PC-9 (cell line): Measurements from ENCODE around the gene COL6A1. TPM values are rescaled to one million over a fixed set of nuclear protein-coding genes. Genes with fewer than 3 reads are reported as not detected.

Source experiments
- BruUV-seq: library from RNA; stranded (reverse); fragments of 400-500 nt; replicated peaks from 2 replicates; lab custom pipeline; 2021; lab: Mats Ljungman, UMichigan
- CTCF ChIA-PET: fragments of 300-600 bp; sonication (Branson Sonifier 250); formaldehyde crosslinking; loops from one replicate; lab custom pipeline; 2022; ENCODE audit warnings: antibody characterized with exemption; lab: Charles Lee
- POLR2A ChIA-PET: fragments of 300-600 bp; sonication (Branson Sonifier 250); formaldehyde crosslinking; loops from one replicate; lab custom pipeline; 2022; ENCODE audit warnings: antibody characterized with exemption; ENCODE audit not compliant: unreplicated experiment; lab: Charles Lee
- DNase-seq, 2 experiments: peaks; one replicate each; pipeline versions ENCODE4 v3.0.0 to v3.0.0-alpha.2; 2015 to 2022; ENCODE audit warnings: mixed read lengths in 1 of 2
- H2AFZ ChIP-seq: fragments of 200-600 bp; sonication (generic); 2 replicates; pipeline ENCODE4 v1.8.1; 2017; ENCODE audit warnings: antibody characterized with exemption
- H3F3A ChIP-seq: fragments of 200-600 bp; sonication (generic); 2 replicates; pipeline ENCODE4 v1.8.1; 2017; ENCODE audit warnings: antibody characterized with exemption, mild to moderate bottlenecking, low read depth; ENCODE audit not compliant: insufficient read depth
- H3K27ac ChIP-seq: fragments of 200-600 bp; sonication (generic); 2 replicates; pipeline ENCODE4 v1.6.1; 2016; ENCODE audit warnings: mixed run types
- H3K27me3 ChIP-seq: fragments of 200-600 bp; sonication (generic); 2 replicates; pipeline ENCODE4 v1.6.1; 2016; ENCODE audit warnings: low read depth, mixed run types; ENCODE audit not compliant: insufficient read depth
- H3K36me3 ChIP-seq: fragments of 200-600 bp; sonication (generic); 2 replicates; pipeline ENCODE4 v1.6.1; 2016; ENCODE audit warnings: low read depth, mixed run types
- H3K4me1 ChIP-seq: fragments of 200-600 bp; sonication (generic); replicated peaks from 2 replicates; pipeline ENCODE4 v1.6.1; 2016; ENCODE audit warnings: mixed run types; ENCODE audit not compliant: insufficient read depth
- H3K4me2 ChIP-seq: fragments of 200-600 bp; sonication (generic); 2 replicates; pipeline ENCODE4 v1.6.1; 2017; ENCODE audit warnings: mixed run types
- H3K4me3 ChIP-seq: fragments of 200-600 bp; sonication (generic); 2 replicates; pipeline ENCODE4 v1.6.1; 2016; ENCODE audit warnings: mixed run types
- H3K79me2 ChIP-seq: fragments of 200-600 bp; sonication (generic); 2 replicates; pipeline ENCODE4 v1.6.1; 2017; ENCODE audit warnings: low read depth, mixed run types
- H3K9me2 ChIP-seq: fragments of 200-600 bp; sonication (generic); 2 replicates; pipeline ENCODE4 v1.8.1; 2017; ENCODE audit warnings: mild to moderate bottlenecking; ENCODE audit not compliant: insufficient read depth
- H3K9me3 ChIP-seq: fragments of 200-600 bp; sonication (generic); 2 replicates; pipeline ENCODE4 v1.8.1; 2016; ENCODE audit warnings: low read depth; ENCODE audit not compliant: insufficient read depth
- H4K20me1 ChIP-seq: fragments of 200-600 bp; sonication (generic); 2 replicates; pipeline ENCODE4 v1.8.1; 2017; ENCODE audit not compliant: insufficient read depth
- EZH2 ChIP-seq: fragments of 200-600 bp; sonication (generic); IDR thresholded peaks from 2 replicates; pipeline ENCODE4 v1.8.0; 2017; ENCODE audit warnings: antibody characterized with exemption, low read depth
- intact Hi-C: fragments of 100-400 bp; cut with micrococcal nuclease; formaldehyde crosslinking; loops from one replicate; pipeline ENCODE4 v1.10.0; 2022; ENCODE audit not compliant: unreplicated experiment
- total RNA-seq: library from RNA; stranded (reverse); gene quantifications from 2 replicates; pipeline ENCODE4 v1.2.3, GENCODE V29; 2021
- TF ChIP-seq, protein P1 (sequence below): fragments of 200-600 bp; sonication (generic); conservative IDR thresholded peaks from 2 replicates; pipeline ENCODE4 v1.6.1; 2017; ENCODE audit warnings: mixed run types, antibody characterized with exemption, mild to moderate bottlenecking, moderate library complexity

COL6A1 gene
- total RNA-seq, 1 experiment from 2014 or later: 43.1 TPM

DNA sequence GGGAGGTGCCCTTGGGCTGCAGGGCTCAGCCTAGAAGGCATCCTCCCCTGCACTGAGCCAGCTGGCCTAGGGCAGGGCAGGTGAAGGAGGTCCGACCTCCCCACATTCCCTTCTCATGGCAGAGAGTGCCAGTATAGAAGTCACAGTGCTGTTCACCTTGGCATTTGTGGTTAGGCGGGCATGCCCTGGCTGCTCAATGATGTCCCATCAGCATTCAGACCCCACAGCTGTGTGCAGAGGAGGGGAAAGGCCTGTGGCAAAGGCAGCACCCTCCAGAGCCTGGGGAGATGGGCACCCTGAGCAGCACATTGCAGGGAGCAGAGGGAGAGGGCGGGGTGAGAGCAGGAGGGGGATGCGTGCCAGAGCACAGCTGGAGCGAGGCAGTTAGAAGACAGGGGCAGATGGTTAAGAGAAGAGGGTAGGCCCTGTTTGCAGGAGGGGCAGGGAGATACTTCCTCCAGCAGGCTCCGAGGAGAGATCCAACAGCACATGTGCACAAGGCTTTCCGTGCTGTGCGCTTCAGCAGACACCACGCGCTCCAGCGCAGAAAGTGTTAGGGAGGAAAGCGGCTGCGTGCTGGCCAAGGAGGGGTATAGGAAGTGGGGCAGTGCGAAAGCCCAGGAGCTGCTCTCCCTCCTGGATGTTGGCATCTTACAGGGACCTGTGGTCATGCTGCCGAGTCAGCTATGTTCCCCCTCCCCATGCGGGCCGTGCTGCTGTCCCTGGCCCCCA, 43.7 kb upstream of the COL6A1 start:
- intact Hi-C loops: no loop called here

DNA sequence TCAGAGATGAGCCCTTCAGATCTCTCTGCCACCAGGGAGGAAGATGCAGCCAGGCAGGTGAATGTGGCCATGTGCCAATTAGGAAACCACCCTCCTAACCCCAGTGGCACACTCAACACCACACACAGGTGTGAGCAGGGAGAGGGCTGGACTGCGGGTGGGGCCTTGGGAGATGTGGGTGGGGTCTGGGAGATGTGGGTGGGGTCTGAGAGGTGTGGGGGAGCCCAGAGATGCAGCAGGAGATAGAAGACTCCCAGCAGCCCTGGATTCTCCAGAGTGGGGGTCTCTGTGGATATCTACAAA, 43.2 kb upstream of the COL6A1 start:
- H3K27ac ChIP-seq: no peak overlapping the region
- H3K4me1 ChIP-seq: no peaks in the 10 kb centered on the region
- intact Hi-C loops: no loop called here
- no TSS peak for BruUV-seq
- CTCF ChIA-PET: no interaction called here
- H2AFZ ChIP-seq: no peak overlapping the region
- peaks cover 37% of the 10 kb centered on the region for H3K27me3 ChIP-seq
- no peaks in the 10 kb centered on the region for H3K9me3 ChIP-seq
- no peaks in the 10 kb centered on the region for H3K9me2 ChIP-seq
- no peaks in the 10 kb centered on the region for H4K20me1 ChIP-seq
- no peak for DNase-seq
- H3F3A ChIP-seq: no peaks in the 10 kb centered on the region
- no peaks in the 10 kb centered on the region for H3K79me2 ChIP-seq
- no peaks in the 10 kb centered on the region for H3K36me3 ChIP-seq
- no peak overlapping the region for H3K4me2 ChIP-seq
- TF ChIP-seq, protein P1, sequence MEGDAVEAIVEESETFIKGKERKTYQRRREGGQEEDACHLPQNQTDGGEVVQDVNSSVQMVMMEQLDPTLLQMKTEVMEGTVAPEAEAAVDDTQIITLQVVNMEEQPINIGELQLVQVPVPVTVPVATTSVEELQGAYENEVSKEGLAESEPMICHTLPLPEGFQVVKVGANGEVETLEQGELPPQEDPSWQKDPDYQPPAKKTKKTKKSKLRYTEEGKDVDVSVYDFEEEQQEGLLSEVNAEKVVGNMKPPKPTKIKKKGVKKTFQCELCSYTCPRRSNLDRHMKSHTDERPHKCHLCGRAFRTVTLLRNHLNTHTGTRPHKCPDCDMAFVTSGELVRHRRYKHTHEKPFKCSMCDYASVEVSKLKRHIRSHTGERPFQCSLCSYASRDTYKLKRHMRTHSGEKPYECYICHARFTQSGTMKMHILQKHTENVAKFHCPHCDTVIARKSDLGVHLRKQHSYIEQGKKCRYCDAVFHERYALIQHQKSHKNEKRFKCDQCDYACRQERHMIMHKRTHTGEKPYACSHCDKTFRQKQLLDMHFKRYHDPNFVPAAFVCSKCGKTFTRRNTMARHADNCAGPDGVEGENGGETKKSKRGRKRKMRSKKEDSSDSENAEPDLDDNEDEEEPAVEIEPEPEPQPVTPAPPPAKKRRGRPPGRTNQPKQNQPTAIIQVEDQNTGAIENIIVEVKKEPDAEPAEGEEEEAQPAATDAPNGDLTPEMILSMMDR: no peak
- TF ChIP-seq EZH2: no peak
- POLR2A ChIA-PET: no interaction called here
- H3K4me3 ChIP-seq: no peak overlapping the region

More for the DNA sequence above, 43.7 kb upstream of the COL6A1 start:
- no peak overlapping the region for H3K4me3 ChIP-seq
- no peak overlapping the region for H2AFZ ChIP-seq
- peaks cover 39% of the 10 kb centered on the region for H3K27me3 ChIP-seq
- H3K4me1 ChIP-seq: no peaks in the 10 kb centered on the region
- H3K4me2 ChIP-seq: no peak overlapping the region
- H3K9me3 ChIP-seq: no peaks in the 10 kb centered on the region
- H3F3A ChIP-seq: no peaks in the 10 kb centered on the region
- POLR2A ChIA-PET: no interaction called here
- no peak for DNase-seq
- no TSS peak for BruUV-seq
- CTCF ChIA-PET: no interaction called here
- H3K79me2 ChIP-seq: no peaks in the 10 kb centered on the region
- no peaks in the 10 kb centered on the region for H3K36me3 ChIP-seq
- no peak overlapping the region for H3K27ac ChIP-seq
- TF ChIP-seq, protein P1: no peak
- TF ChIP-seq EZH2: no peak
- no peaks in the 10 kb centered on the region for H4K20me1 ChIP-seq
- no peaks in the 10 kb centered on the region for H3K9me2 ChIP-seq

DNA sequence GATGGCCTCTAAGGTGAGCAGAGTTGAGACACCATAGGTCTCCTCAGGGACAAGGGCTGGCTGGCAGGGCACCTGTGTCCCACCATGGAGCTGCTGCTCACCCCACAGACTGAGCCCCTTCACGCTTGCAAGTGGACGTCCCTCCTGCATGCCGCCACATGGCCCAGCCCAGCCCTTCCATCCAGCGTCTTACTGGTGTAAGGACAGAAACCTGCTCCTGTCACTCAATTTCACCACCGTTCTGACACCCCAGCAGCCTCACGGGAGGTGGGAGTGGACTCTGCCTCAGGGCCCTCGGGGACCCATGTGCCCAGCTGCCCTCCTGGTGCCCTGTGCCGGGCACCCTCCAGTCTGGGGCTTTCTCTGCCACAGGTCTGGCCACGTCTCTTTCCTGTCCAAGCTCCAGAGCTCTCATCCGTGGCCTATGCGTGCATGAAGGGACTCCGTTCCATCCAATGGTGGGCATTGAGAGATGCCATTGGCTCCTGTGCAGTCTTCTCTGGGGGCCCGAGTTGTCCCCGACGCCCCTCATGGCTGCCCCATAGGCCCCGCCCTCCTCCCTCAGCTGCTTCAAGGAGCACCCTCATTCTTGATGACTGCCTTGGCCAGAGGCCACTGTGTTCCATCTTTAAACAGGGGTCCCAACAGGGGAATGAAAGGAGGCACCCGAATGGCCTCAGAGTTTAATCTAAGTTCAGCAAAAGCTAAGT, 42.6 kb upstream of the COL6A1 start:
- no TSS peak for BruUV-seq
- Histone ChIP-seq H3K27me3 (peaks cover 35% of the 10 kb centered on the region), H3K4me3 (no peak overlapping the region), H3K4me2 (no peak overlapping the region), H3F3A (no peaks in the 10 kb centered on the region), H3K4me1 (no peaks in the 10 kb centered on the region), H3K79me2 (no peaks in the 10 kb centered on the region), H3K9me2 (no peaks in the 10 kb centered on the region), H3K36me3 (no peaks in the 10 kb centered on the region), H3K27ac (no peak overlapping the region), H2AFZ (no peak overlapping the region), H3K9me3 (no peaks in the 10 kb centered on the region), H4K20me1 (no peaks in the 10 kb centered on the region)
- POLR2A ChIA-PET: no interaction called here
- intact Hi-C loops: no loop called here
- CTCF ChIA-PET: no interaction called here
- TF ChIP-seq, protein P1: no peak
- TF ChIP-seq EZH2: no peak
- no peak for DNase-seq
